NB4 (cell line): ENCODE data around the gene SLC15A5.

Experiments
- DNase-seq: peaks from one replicate; pipeline ENCODE4 v3.0.0; 2010; ENCODE audit warnings: low read depth
- H3K4me3 ChIP-seq: one replicate; pipeline ENCODE4 v1.5.1; 2011; ENCODE audit warnings: mild to moderate bottlenecking, low read depth, low read length, moderate library complexity
- CTCF ChIP-seq: IDR thresholded peaks from one replicate; pipeline ENCODE4 v1.5.1; 2012; ENCODE audit warnings: low read depth, low read length
- MAX ChIP-seq: IDR thresholded peaks from 2 replicates; pipeline ENCODE4 v1.6.1; 2011; ENCODE audit warnings: low read depth, low read length
- MYC ChIP-seq: IDR thresholded peaks from 2 replicates; pipeline ENCODE4 v1.6.1; 2011; ENCODE audit warnings: low read depth, low read length
- POLR2A ChIP-seq: IDR thresholded peaks from 2 replicates; pipeline ENCODE4 v1.6.1; 2011; ENCODE audit warnings: mild to moderate bottlenecking; ENCODE audit not compliant: insufficient read length; ENCODE audit errors: extremely low read depth

SLC15A5 gene

GRCh38 chr12:16297521-16297920, 20.0 kb upstream of the SLC15A5 start:
- DNase-seq: no peak
- no peak overlapping the region for H3K4me3 ChIP-seq
- TF ChIP-seq MAX: no peak
- TF ChIP-seq MYC: no peak
- TF ChIP-seq CTCF: no peak
- TF ChIP-seq POLR2A: no peak

GRCh38 chr12:16294376-16294956, 17.0 kb upstream of the SLC15A5 start:
- no peak for DNase-seq
- TF ChIP-seq CTCF (no peak), MYC (no peak), POLR2A (no peak), MAX (no peak)
- no peak overlapping the region for H3K4me3 ChIP-seq

- TF ChIP-seq POLR2A (no peak), CTCF (no peak), MAX (no peak), MYC (no peak)
- DNase-seq: no peak
- no peak overlapping the region for H3K4me3 ChIP-seq
Observed at GRCh38 chr12:16291032-16291431, 13.5 kb upstream of the SLC15A5 start.

GRCh38 chr12:16285586-16285985, 8.1 kb upstream of the SLC15A5 start:
- H3K4me3 ChIP-seq: no peak overlapping the region
- TF ChIP-seq POLR2A: no peak
- no peak for TF ChIP-seq MAX
- no peak for TF ChIP-seq MYC
- DNase-seq: no peak

GRCh38 chr12:16282978-16283377, 5.5 kb upstream of the SLC15A5 start:
- H3K4me3 ChIP-seq: no peak overlapping the region
- TF ChIP-seq CTCF: no peak
- TF ChIP-seq MYC: no peak
- no peak for TF ChIP-seq POLR2A
- no peak for TF ChIP-seq MAX
- DNase-seq: no peak

- DNase-seq: no peak
- H3K4me3 ChIP-seq: no peak overlapping the region
- no peak for TF ChIP-seq MAX
- no peak for TF ChIP-seq CTCF
- TF ChIP-seq POLR2A: no peak
- no peak for TF ChIP-seq MYC
Observed at GRCh38 chr12:16282081-16282480, 4.6 kb upstream of the SLC15A5 start.
